Fibroblast of lung (primary cell): ENCODE measurements around the gene WDR44. TPM values are rescaled to one million over a fixed set of nuclear protein-coding genes. Genes with fewer than 3 reads are reported as not detected.

ENCODE experiments used
- DNase-seq, 2 donors: peaks; one replicate each; pipeline versions ENCODE4 v3.0.0 to v3.0.0-alpha.2; 2010; ENCODE audit warnings: low read depth in 2 of 2
- H2AFZ ChIP-seq: 2 replicates; pipeline ENCODE4 v1.5.1; 2012; ENCODE audit warnings: low read length, control low read depth, inconsistent platforms
- H3K27ac ChIP-seq: 2 replicates; pipeline ENCODE4 v1.5.1; 2011; ENCODE audit warnings: low read length, control low read depth; ENCODE audit not compliant: insufficient read depth
- H3K27me3 ChIP-seq: 2 replicates; pipeline ENCODE4 v1.5.1; 2011; ENCODE audit warnings: mild to moderate bottlenecking, low read length; ENCODE audit not compliant: control insufficient read depth, insufficient read depth
- H3K36me3 ChIP-seq: 2 replicates; pipeline ENCODE4 v1.5.1; 2011; ENCODE audit warnings: low read length; ENCODE audit not compliant: control insufficient read depth, insufficient read depth
- H3K4me1 ChIP-seq: 2 replicates; pipeline ENCODE4 v1.5.1; 2011; ENCODE audit warnings: low read length; ENCODE audit not compliant: control insufficient read depth, insufficient read depth; ENCODE audit errors: extremely low read depth
- H3K4me2 ChIP-seq: 2 replicates; pipeline ENCODE4 v1.5.1; 2011; ENCODE audit warnings: low read length, control low read depth; ENCODE audit not compliant: insufficient read depth; ENCODE audit errors: extremely low read depth
- H3K4me3 ChIP-seq, 4 experiments: fragments of 200-600 bp in 1 of 4; sonication (generic) in 1 of 4; replicated peaks in 1 of 4; 2 replicates each; pipeline ENCODE4 v1.5.1; 2011 to 2016; ENCODE audit warnings: low read length in 4 of 4, low read depth in 3 of 4, mild to moderate bottlenecking in 3 of 4, control low read depth in 2 of 4, inconsistent platforms in 1 of 4, mixed read lengths in 1 of 4; ENCODE audit not compliant: insufficient read depth in 1 of 4; ENCODE audit errors: control extremely low read depth in 1 of 4
- H3K79me2 ChIP-seq: 2 replicates; pipeline ENCODE4 v1.5.1; 2012; ENCODE audit warnings: mild to moderate bottlenecking, low read length, inconsistent platforms; ENCODE audit not compliant: control insufficient read depth, insufficient read depth
- H3K9ac ChIP-seq: 2 replicates; pipeline ENCODE4 v1.5.1; 2011; ENCODE audit warnings: mild to moderate bottlenecking, low read length, control low read depth; ENCODE audit not compliant: insufficient read depth
- H3K9me3 ChIP-seq: 2 replicates; pipeline ENCODE4 v1.5.1; 2012; ENCODE audit warnings: low read depth, low read length; ENCODE audit not compliant: control insufficient read depth, insufficient read depth
- H4K20me1 ChIP-seq: 2 replicates; pipeline ENCODE4 v1.5.1; 2011; ENCODE audit warnings: low read length; ENCODE audit not compliant: control insufficient read depth, insufficient read depth; ENCODE audit errors: extremely low read depth
- CTCF ChIP-seq, 2 donors: IDR thresholded peaks in 1 of 2; conservative IDR thresholded peaks in 1 of 2; 1 replicate in 1 of 2; 2 replicates in 1 of 2; pipeline ENCODE4 v1.5.1; 2011 to 2012; ENCODE audit warnings: low read length in 2 of 2, control low read depth in 1 of 2, inconsistent platforms in 1 of 2, low read depth in 1 of 2, mild to moderate bottlenecking in 1 of 2
- EZH2 ChIP-seq: IDR thresholded peaks from 2 replicates; pipeline ENCODE4 v1.5.1; 2012; ENCODE audit warnings: low read length, control low read depth, mild to moderate bottlenecking; ENCODE audit errors: missing control alignments
- polyA plus RNA-seq, 2 donors: library from polyadenylated mRNA; depleted of rRNA in 1 of 2; stranded (reverse) in 1 of 2; unstranded in 1 of 2; fragments of >200 nt; gene quantifications; 2 replicates each; pipeline ENCODE4 v1.2.1, GENCODE V29; 2011 to 2012; ENCODE audit warnings: missing spikeins in 1 of 2
- total RNA-seq: library from RNA; depleted of rRNA; stranded (reverse); fragments of >200 nt; gene quantifications from 2 replicates; pipeline ENCODE4 v1.2.1, GENCODE V29; 2014

The WDR44 gene
- total and polyA plus RNA-seq, 2 donors (not counting 1 experiment from before 2014, with no cell fraction given) = 15.0 to 20.6 TPM

GRCh38 chrX:118355225-118355920, 9.5 kb downstream of the WDR44 start:
- Histone ChIP-seq H3K27ac (no peak overlapping the region), H3K4me3 (no peak overlapping the region), H3K4me2 (no peak overlapping the region)

GRCh38 chrX:118356154-118356701, 10.3 kb downstream of the WDR44 start:
- H3K4me2 ChIP-seq = no peak overlapping the region
- TF ChIP-seq EZH2 = no peak
- no peak for TF ChIP-seq CTCF (conservative IDR thresholded peaks at IDR 0.05 in 1 of 2, IDR thresholded peaks at IDR 0.05 in 1 of 2; ENCODE audit: low read depth in 1 of 2, low read length in 2 of 2)

More at GRCh38 chrX:118355225-118355920, 9.5 kb downstream of the WDR44 start:
- Histone ChIP-seq H3K4me1 (no peaks in the 10 kb centered on the region), H3K9me3 (no peaks in the 10 kb centered on the region), H3K27me3 (no peaks in the 10 kb centered on the region), H4K20me1 (no peaks in the 10 kb centered on the region), H3K36me3 (no peaks in the 10 kb centered on the region), H3K9ac (no peak overlapping the region), H2AFZ (no peak overlapping the region), H3K79me2 (peaks cover 54% of the 10 kb centered on the region)
- no peak for TF ChIP-seq CTCF (conservative IDR thresholded peaks at IDR 0.05 in 1 of 2, IDR thresholded peaks at IDR 0.05 in 1 of 2; ENCODE audit: low read depth in 1 of 2, low read length in 2 of 2)
- TF ChIP-seq EZH2 = no peak
- peak in 1 of 2 donors; percentile 30 for DNase-seq

DNA sequence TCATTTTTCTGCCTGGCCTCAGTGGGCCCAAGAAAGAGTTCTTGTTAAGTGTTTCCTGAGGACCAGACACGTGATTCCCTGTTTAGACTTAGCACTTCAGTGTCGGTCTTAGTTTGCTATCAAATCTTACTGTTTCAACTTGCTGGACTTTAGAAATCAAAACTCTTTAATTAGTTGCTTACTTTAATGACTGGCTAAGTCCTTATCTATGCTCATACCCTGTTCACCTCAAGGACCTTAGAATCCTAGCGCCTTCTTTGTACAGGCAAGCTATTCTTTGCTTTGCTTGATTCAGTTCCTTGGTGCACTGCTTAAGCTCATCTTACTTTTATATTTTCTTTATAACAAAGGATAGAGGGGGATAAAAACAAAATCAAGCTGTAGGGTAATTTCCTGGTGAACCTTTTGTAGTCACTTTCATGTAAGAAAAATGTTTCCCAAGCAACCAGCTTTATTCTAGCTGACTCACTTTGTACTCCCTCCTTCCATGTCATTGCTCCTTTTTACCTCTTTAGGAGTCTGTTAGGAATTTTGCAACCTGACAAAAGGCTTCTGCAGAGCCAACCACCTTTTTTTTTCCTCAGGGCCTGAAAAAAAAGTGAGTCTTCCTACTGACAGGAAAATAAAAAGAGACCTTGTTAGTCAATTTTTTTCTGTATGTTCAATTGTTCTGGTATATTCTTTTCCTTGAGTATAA, 14.7 kb downstream of the WDR44 start:
- Histone ChIP-seq H3K4me2 (no peak overlapping the region), H2AFZ (no peak overlapping the region), H3K27ac (no peak overlapping the region), H3K4me3 (no peak overlapping the region), H3K36me3 (no peaks in the 10 kb centered on the region), H3K79me2 (peaks cover 45% of the 10 kb centered on the region), H3K9me3 (no peaks in the 10 kb centered on the region), H3K9ac (no peak overlapping the region), H3K27me3 (no peaks in the 10 kb centered on the region), H4K20me1 (no peaks in the 10 kb centered on the region), H3K4me1 (no peaks in the 10 kb centered on the region)
- TF ChIP-seq CTCF (conservative IDR thresholded peaks at IDR 0.05 in 1 of 2, IDR thresholded peaks at IDR 0.05 in 1 of 2; ENCODE audit: low read depth in 1 of 2, low read length in 2 of 2) = no peak
- no peak for TF ChIP-seq EZH2
- peak in 1 of 2 donors; percentile 65 for DNase-seq

More at GRCh38 chrX:118356154-118356701, 10.3 kb downstream of the WDR44 start:
- Histone ChIP-seq H3K4me1 (no peaks in the 10 kb centered on the region), H3K9me3 (no peaks in the 10 kb centered on the region), H3K9ac (no peak overlapping the region), H4K20me1 (no peaks in the 10 kb centered on the region), H2AFZ (no peak overlapping the region), H3K4me3 (no peak overlapping the region), H3K79me2 (peaks cover 51% of the 10 kb centered on the region), H3K27me3 (no peaks in the 10 kb centered on the region), H3K27ac (no peak overlapping the region), H3K36me3 (no peaks in the 10 kb centered on the region)
- DNase-seq = no peak
